GM21390 (cell line): ENCODE data around the gene CSE1L.
"Not testable (repeated sequence)": the region's sequence is repeated elsewhere in the genome, so short reads cannot be mapped to it uniquely, and the experiment has no call there.

Experiments used
- ATAC-seq: cut with Tn5 transposase; IDR thresholded peaks from one replicate; pipeline ENCODE4 v1.9.1; 2021; ENCODE audit not compliant: unreplicated experiment

CSE1L gene

DNA sequence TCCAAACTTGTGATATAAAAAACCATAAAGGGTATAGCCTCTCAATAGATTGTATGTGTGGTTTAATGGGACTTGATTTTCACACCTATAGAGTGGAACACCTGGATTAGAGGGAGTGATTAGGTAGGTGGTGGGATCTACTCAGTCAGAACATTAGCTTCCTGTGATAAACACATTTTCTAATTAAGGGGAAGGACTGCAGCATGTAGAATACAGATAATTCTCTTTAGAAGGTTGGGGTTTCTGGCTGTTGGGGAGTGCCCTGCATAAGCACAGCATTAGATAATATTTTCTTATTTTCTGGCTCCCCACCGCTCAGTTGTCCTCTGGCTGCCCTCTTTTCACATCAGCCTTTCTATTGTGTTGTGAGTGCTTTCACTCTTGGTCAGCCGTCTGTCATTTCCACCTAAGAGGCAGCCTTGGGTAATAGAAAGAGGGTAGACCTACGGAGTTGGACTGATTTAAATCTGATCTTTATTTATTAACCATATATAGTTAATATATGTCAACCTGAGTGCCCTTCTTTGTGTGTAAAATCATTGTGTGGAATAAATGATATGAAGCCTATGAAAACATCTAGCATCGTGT, 8.0 kb downstream of the CSE1L start:
- ATAC-seq = no peak

DNA sequence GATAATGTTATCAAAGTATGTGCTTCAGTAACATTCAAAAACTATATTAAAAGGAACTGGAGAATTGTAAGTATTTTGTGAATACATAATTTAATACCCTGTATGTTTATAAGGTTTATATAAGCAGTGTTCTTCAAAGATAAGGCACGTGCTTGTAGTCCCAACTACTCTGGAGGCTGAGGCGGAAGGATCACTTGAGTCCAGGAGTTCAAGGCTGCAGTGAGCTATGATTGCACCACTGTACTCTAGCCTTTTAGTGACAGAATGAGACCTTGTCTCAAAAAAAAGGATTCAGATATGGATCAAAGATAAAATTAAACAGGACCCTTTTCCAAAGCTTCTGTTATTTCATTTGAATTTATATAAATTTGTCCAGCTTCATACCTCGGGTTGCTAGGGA, 17.2 kb downstream of the CSE1L start:
- no peak for ATAC-seq

DNA sequence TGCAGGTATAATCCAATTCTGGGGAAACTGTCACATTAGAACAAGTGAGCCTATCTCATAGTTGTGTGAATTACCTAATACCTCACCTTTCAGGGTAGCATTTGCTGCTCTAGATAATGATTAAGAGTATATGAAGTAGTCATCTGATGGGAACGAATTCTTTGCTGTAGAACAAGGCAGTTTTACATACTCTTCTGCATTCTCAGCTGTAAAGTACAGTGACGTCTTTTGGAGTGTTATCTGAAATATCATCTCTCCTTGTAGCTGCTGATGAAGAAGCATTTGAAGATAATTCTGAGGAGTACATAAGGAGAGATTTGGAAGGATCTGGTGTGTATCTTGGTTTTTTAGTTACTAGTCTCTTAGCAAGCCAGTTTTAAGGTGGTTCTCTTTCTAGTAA, 28.4 kb downstream of the CSE1L start:
- no peak for ATAC-seq

DNA sequence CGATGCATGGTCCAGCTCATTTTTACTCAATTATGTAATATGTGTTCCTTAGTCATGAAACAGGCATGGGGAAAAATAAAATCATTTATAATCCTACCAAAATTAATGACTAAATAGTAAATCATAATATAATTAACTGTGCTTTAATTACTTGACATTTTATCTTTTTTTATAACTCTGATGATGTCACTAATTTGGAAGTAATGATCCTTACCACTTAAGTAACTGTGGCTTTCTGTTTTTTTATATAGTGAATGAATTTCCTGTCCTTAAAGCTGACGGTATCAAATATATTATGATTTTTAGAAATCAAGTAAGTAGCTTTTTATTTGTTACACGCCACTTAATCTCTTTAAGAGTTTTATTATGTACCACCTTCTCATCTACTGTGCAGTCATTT, 32.2 kb downstream of the CSE1L start:
- no peak for ATAC-seq

DNA sequence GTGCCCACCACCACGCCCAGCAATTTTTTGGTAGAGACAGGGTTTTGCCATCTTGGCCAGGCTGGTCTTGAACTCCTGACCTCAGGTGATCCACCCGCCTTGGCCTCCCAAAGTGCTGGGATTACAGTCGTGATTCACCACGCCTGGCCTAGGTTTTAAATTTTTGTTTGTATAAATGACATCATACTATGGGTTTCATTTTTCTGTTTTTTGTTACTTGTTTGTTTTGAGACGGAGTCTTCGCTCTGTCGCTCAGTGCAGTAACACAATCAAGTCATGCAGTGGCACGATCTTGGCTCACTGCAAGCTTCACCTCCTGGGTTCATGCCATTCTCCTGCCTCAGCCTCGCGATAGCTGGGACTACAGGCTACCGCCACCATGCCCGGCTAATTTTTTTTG, 36.2 kb downstream of the CSE1L start:
- not testable (repeated sequence) for ATAC-seq

DNA sequence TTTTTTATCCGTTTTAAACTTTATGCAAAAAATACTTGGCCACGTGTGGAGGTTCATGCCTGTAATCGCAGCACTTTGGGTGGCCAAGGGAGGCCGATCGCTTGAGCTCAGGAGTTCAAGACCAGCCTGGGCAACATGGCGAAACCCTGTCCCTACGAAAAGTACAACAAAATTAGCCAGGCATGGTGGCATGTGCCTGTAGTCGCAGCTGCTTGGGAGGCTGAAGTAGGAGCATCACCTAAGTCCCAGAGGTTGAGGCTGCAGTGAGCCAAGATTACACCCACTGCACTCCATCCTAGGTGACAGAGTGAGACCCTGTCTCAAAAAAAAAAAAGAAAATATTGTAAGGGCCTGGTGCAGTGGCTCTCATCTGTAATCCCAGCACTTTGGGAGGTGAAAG, 45.0 kb downstream of the CSE1L start:
- ATAC-seq = no peak

DNA sequence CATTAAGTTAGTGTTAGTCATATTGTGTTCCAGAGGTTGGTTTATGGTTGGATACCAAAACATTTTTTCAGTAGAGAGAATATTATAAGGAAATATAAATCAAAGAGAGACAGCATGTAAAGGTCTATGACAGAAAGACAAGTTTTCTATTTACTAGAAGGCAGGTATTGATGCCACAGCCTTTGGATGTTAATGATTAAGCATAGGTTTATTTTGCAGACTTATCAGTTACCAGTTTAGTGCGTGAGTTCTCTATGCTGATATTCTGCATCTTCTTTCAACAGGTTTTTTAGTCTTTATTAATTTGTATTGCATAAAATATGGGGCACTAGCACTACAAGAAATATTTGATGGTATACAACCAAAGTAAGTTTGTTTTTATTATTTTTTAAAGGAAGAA, 45.6 kb downstream of the CSE1L start:
- ATAC-seq = no peak

DNA sequence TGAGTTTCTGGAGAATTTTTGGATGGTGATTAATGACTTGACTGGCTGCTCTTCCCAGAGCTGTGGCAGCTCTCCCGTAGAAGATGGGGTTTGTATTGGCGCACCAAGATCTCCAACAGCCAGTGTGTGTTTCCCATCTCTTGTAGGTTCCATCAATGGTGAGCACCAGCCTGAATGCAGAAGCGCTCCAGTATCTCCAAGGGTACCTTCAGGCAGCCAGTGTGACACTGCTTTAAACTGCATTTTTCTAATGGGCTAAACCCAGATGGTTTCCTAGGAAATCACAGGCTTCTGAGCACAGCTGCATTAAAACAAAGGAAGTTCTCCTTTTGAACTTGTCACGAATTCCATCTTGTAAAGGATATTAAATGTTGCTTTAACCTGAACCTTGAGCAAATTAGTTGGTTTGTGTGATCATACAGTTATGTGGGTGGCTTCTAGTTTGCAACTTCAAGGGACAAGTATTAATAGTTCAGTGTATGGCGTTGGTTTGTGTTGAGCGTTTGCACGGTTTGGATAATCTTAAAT, 50.2 kb downstream of the CSE1L start:
- no peak for ATAC-seq

DNA sequence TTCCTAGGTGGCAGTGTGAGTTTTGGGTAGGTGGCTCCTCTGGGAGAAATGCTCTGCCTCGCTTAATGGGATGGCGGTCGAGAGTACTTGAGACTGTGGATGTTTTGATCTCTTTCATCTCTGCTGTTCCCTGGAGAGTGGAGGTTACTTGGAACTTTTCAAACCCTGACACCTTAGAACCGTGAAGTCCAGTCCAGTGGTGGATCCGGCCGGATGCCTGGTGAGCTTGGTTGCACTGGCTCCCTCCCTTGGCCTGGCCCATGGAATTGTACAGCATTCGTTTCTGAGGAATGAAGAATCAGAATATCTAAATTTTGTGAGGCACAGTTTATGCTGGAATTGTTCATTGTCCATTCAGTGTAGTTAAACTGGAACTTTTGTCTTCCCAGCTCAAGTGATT, 51.0 kb downstream of the CSE1L start:
- no peak for ATAC-seq

DNA sequence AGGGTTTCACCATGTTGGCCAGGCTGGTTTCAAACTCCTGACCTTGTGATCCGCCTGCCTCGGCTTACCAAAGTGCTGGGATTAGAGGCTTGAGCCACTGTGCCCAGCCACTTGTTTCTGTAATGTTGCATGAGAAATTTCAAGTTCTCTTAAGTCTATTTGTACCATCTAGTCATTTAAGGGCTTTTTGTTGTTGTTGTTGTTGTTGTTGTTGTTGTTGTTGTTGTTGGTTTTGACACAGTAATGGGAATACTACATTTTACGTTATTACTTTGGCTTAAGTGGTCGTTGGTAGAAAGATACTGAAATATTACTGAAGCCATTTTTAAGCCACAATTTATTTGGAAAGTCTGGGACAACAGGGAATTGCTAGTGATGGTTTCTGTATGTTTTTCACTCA, 52.0 kb downstream of the CSE1L start:
- ATAC-seq = no peak

DNA sequence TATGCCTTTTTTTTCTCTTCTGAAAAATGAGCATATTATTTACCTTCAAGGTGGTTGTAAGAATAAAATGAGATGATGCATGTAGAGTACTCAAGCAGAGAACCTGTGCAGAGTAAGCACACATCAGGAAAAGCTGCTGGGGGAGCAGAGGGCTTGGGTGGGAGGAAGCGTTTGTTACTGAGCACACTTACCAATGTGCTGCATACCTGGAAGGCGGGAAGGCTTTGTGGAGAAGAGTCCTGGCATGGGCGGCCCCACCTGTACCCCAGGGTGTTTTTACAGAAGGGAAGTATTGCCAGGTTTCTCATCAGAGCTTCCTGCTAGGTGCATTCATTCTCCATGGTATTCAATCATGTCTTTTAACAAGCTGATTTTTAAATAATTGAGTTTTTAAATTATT, 52.9 kb downstream of the CSE1L start:
- ATAC-seq = no peak

DNA sequence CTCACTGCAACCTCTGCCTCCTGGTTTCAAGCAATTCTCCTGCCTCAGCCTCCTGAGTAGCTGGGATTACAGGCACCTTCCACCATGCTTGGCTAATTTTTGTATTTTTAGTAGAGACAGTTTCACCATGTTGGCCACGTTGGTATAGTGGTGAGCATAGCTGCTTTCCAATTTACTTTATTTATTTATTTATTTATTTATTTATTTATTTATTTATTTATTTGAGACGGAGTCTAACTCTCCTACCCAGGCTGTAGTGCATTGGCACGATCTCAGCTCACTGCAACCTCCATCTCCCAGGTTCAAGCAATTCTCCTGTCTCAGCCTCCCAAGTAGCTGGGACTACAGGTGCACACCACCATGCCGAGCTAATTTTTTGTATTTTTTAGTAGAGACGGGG, 54.2 kb downstream of the CSE1L start:
- not testable (repeated sequence) for ATAC-seq

DNA sequence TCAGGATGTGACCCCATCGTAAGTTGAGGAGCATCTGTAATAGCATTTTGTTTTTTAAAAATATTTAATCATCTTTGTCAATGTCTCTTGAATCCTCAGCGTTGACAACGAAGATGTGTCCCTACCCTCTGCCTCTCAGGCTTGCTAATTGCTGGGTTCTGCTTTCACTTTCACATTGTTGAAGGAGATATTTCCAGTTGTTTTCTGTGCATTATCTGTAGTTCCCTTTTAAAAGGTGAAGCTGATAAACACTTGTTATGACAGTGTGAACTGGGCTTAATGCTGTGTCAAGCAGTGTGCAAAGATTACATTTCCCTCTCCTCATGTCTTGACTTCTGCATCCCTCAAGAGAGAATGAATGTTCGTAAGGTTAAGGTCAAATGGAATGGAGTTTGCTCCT, 54.9 kb downstream of the CSE1L start:
- ATAC-seq = no peak

DNA sequence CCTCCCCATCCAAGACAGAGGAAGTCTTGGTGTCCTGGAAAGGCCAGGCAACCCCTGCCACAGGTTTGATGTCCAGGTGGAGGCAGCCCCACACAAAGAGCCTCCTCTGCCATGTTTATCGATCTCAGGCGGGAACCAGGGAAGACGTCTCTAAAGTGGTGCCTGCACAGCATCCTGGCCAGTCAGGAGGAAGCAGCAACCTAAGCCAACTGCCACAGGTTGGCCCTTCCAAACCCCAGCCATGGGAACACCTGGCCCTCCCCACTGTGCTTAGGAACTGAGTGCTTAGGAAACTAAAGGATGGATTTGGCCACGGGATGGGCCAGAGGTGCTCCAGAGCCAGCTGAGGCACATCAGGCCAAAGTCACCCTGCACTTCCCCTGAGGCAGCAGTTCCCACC, 56.9 kb downstream of the CSE1L start:
- ATAC-seq = no peak

DNA sequence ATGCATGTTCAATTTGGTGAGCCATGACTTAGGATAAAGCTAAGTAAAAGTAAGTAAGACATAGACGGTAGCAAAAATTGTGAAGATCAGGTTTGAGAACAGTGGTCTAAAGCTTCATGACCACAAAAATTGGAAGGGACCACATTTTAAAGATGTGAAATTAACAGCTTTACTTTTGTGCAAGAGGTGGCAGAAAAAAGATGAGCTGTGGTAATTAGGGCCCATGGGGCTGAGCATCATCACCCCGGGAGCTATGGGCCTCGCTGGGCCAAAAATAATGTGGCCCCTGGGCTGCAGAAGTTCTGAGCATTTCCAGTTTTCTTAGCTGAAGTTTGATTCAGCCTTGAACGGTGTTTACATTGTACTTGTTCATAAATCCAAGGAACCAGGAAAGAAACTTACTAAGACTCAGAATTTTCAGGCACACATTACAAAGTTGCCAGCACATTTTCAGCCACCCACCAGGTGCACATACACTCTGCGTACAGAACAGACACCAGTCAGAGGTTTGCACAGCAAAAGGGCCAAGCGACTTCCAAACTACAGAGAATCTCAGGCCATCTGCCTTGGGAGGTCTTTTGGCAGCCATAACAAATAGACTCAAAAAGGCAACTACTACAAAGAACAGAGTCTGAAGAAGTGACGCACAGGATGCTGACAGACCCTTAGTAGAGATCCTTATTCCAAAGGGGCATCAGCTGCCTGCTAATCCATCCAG, 57.7 kb downstream of the CSE1L start:
- ATAC-seq = no peak

DNA sequence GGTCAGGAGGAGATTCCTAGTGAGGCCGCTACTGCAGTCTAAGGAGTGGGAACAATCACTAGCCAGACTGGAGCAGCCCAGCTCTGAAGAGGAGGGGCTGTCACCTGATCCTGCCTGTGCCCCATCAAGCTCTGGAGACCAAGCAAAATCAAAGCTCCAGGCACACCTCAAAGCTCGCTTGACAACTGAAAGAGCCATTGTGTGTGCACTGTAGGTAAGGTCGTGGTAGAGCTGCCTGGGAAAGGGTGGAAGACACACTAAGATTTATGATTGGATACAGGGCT, 58.2 kb downstream of the CSE1L start:
- ATAC-seq = no peak

DNA sequence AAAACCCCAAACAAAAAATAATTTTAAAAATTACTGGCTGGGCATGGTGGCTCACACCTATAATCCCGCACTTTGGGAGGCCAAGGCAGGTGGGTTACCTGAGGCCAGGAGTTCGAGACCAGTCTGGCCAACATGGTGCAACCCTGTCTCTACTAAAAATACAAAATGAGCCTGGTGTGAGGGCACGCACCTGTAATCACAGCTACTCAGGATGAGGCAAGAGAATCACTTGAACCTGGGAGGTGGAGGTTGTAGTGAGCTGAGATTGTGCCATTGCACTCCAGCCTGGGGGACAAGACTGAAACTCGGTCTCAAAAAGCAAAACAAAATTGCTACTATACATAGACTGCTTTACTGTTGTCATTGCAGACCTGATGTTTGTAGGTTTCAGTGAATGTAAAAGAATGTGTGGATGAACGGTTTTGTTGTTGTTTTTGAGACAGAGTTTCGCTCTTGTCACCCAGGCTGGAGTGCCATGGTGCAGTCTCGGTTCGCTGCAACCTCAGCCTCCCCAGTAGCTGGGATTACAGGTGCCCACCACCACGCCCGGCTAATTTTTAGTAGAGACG, 59.0 kb downstream of the CSE1L start:
- ATAC-seq = not testable (repeated sequence)

DNA sequence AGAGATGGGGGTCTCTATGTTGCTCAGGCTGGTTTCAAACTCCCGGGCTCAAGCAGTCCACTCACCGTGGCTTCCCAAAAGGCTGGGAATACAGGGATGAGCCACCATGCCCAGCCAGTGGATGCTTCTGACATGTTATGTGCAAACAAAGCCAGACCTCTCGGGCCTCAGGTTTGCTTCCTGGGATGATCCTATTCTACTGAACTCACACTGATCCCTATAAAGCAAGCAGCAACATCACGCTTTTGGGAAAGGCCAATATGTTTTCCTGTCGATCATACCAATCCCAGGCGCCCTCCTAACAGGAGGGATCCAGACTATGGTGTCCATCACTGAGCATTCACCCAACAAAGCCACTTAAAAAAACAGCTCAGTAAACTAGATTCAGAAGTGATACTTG, 60.2 kb downstream of the CSE1L start:
- no peak for ATAC-seq

DNA sequence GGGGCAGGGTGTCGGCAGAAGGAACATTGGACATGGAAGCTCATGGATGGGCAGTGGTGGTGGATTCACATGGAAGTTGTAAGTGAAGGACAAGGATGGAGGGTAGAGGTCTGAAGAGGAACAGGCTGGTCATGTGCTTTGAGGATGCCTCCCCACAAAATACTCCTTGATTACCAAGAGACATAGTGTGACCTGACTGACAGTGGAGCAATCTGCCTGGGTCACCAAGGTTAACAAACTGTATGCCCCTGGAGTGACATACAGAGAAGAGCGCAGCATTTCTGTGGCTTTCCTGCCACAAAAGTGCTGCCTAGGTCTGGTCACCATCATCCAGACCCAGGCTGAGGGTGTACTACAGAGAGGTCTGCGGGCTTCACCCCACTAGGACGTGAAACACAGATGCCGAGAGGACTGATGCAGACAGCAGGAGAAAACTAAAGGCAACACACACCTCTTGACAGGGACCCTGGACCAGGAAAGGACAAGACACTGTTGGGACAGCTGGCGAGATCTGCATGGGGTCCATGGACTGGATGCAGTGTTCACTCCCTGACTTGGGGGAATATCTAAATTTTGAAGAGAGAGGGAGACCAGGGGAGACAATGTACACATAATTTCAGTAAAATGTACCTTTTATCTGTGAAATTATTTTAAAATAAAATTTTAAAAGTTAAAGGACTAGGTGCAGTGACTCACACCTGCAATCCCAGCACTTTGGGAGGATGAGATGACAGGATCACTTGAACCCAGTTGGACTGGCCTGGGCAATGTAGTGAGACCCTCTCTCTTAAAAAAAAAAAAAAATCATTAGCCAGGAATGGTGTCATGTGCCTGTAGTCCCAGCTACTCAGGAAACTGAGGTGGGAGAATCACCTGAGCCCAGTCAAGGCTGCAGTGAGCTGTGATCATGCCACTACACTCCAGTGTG, 64.9 kb downstream of the CSE1L start:
- no peak for ATAC-seq

DNA sequence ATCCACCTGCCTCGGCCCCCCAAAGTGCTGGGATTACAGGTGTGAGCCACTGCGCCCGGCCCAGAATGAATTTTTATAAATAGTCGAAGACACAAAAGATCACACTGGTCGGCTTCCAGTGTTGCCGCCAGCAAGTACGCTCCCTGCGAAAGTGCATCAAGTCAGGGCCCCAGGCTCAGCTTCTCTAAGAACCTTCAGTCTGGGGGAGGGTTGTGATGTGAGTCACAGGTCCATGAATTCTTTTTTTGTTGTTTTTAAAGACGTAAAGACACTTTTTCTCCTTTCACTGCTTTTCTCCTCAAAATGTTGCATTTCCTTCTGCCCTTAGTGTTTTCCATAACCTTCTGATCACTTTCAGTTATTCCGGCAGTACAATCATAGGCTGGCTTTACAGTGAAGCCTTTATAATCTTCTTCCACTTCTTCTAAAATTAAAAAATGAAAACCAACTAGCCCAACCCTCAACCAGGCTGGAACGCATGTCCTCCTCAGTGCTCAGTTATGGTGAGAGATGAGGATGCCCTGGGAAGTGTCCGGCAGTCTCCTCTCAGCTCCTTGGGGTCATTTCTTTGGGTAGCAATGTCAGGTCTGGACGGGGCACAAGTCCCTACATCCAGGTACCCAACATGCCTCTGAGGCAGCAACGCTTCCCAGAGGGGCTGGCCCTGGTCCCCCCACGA, 66.6 kb downstream of the CSE1L start:
- ATAC-seq = no peak

DNA sequence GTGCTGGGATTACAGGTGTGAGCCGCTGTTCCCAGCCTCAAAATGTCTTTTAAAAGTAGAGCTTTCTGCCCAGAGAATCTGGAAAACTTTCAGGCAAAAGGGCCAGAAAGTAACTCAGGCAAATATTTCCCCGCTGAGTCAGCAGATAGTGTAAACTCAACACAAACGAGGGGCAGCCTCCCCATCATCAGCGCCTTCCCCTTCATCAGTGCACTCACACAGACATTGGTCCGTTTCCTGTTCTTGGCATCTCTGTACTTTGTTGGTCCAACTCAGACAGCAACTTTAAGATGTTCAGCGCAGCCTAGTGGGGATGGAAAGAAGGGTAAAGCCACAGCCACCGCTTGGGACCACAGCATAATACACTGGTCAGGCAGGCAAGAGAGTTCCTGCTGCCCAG, 69.5 kb downstream of the CSE1L start:
- ATAC-seq = no peak
